WTC11 (cell line): ENCODE data around the gene MEGF8. TPM values are rescaled to one million over a fixed set of nuclear protein-coding genes. Genes with fewer than 3 reads are reported as not detected.

Source experiments
- ATAC-seq: fragments of 200-7000 bp; cut with Tn5 transposase; 2 replicates; pipeline ENCODE4 v1.10.0; 2021; ENCODE audit warnings: mild to moderate bottlenecking, moderate library complexity
- CTCF ChIA-PET: fragments of 300-600 bp; sonication (Branson Sonifier 250); formaldehyde crosslinking; loops from one replicate; lab custom pipeline; 2021; ENCODE audit warnings: antibody characterized with exemption; lab: Charles Lee
- POLR2A ChIA-PET: fragments of 350-600 bp; sonication (Branson Sonifier 250); formaldehyde crosslinking; loops from one replicate; lab custom pipeline; 2021; ENCODE audit warnings: antibody characterized with exemption; lab: Charles Lee
- DNase-seq: peaks from one replicate; pipeline ENCODE4 v3.0.0; 2021; ENCODE audit warnings: low spot score
- H3K27ac Mint-ChIP-seq: 2 replicates; pipeline ENCODE4 v1.8.0; 2021; ENCODE audit warnings: mixed read lengths
- H3K27me3 Mint-ChIP-seq: 2 replicates; pipeline ENCODE4 v1.8.0; 2021; ENCODE audit warnings: low read depth, mild to moderate bottlenecking, moderate library complexity, mixed read lengths
- H3K36me3 Mint-ChIP-seq: 2 replicates; pipeline ENCODE4 v1.8.0; 2021; ENCODE audit warnings: mixed read lengths
- H3K4me1 Mint-ChIP-seq: 2 replicates; pipeline ENCODE4 v1.8.0; 2022; ENCODE audit warnings: mixed read lengths
- H3K4me3 Mint-ChIP-seq: 2 replicates; pipeline ENCODE4 v1.8.0; 2021; ENCODE audit warnings: mild to moderate bottlenecking, moderate library complexity, mixed read lengths
- H3K9me3 Mint-ChIP-seq: 2 replicates; pipeline ENCODE4 v1.8.0; 2021; ENCODE audit warnings: mixed read lengths
- ATF6 ChIP-seq: sonication (generic); formaldehyde crosslinking; IDR thresholded peaks from 2 replicates; pipeline ENCODE4 v1.8.1; 2023; ENCODE audit warnings: mild to moderate bottlenecking, missing genetic modification reagents
- GABPB1 ChIP-seq: sonication (generic); formaldehyde crosslinking; IDR thresholded peaks from 2 replicates; pipeline ENCODE4 v1.8.1; 2023; ENCODE audit warnings: mild to moderate bottlenecking, missing genetic modification reagents
- GRHL2 ChIP-seq: fragments of 250-450 bp; sonication (Bioruptor Pico); IDR thresholded peaks from 2 replicates; pipeline ENCODE4 v1.8.0; 2022; ENCODE audit warnings: mild to moderate bottlenecking, moderate library complexity; ENCODE audit not compliant: insufficient replicate concordance, severe bottlenecking
- HMGA2 ChIP-seq: fragments of 250-450 bp; sonication (Bioruptor Pico); IDR thresholded peaks from 2 replicates; pipeline ENCODE4 v1.4.0; 2021; ENCODE audit warnings: mild to moderate bottlenecking, moderate library complexity
- NR3C1 ChIP-seq: sonication (generic); formaldehyde crosslinking; conservative IDR thresholded peaks from 2 replicates; pipeline ENCODE4 v1.8.1; 2023; ENCODE audit warnings: low read depth, mild to moderate bottlenecking, missing genetic modification reagents
- ZBTB43 ChIP-seq: sonication (generic); formaldehyde crosslinking; IDR thresholded peaks from 2 replicates; pipeline ENCODE4 v1.8.1; 2023; ENCODE audit warnings: mild to moderate bottlenecking, missing genetic modification reagents
- ZNF138 ChIP-seq: sonication (generic); formaldehyde crosslinking; conservative IDR thresholded peaks from 2 replicates; pipeline ENCODE4 v1.8.1; 2022; ENCODE audit warnings: mild to moderate bottlenecking, moderate library complexity, missing genetic modification reagents
- ZNF416 ChIP-seq: fragments of 250-450 bp; sonication (Bioruptor Pico); IDR thresholded peaks from 2 replicates; pipeline ENCODE4 v1.9.0; 2021; ENCODE audit warnings: mild to moderate bottlenecking, inconsistent platforms
- ZNF423 ChIP-seq: fragments of 250-450 bp; sonication (Bioruptor Pico); IDR thresholded peaks from 2 replicates; pipeline ENCODE4 v2.1.2; 2022; ENCODE audit warnings: mild to moderate bottlenecking, moderate library complexity
- ZNF425 ChIP-seq: fragments of 250-450 bp; sonication (Bioruptor Pico); conservative IDR thresholded peaks from 2 replicates; pipeline ENCODE4 v1.9.0; 2021; ENCODE audit warnings: mild to moderate bottlenecking
- ZNF532 ChIP-seq: fragments of 250-450 bp; sonication (Bioruptor Pico); IDR thresholded peaks from 2 replicates; pipeline ENCODE4 v1.9.0; 2021; ENCODE audit warnings: mild to moderate bottlenecking, borderline replicate concordance
- total RNA-seq: library from RNA; stranded (reverse); gene quantifications from 3 replicates; pipeline ENCODE4 v1.2.3, GENCODE V29; 2021
- TF ChIP-seq, protein P1 (sequence below): sonication (generic); formaldehyde crosslinking; IDR thresholded peaks from 2 replicates; pipeline ENCODE4 v1.8.0; 2023; ENCODE audit warnings: missing genetic modification reagents
- TF ChIP-seq, protein P2 (sequence below): sonication (generic); formaldehyde crosslinking; IDR thresholded peaks from 2 replicates; pipeline ENCODE4 v1.8.0; 2022; ENCODE audit warnings: mild to moderate bottlenecking, missing genetic modification reagents
- TF ChIP-seq, protein P3 (sequence below): sonication (generic); formaldehyde crosslinking; IDR thresholded peaks from 2 replicates; pipeline ENCODE4 v1.8.0; 2022; ENCODE audit warnings: mild to moderate bottlenecking, missing genetic modification reagents

MEGF8 gene
- total RNA-seq, 1 experiment from 2014 or later: 42.1 TPM

DNA sequence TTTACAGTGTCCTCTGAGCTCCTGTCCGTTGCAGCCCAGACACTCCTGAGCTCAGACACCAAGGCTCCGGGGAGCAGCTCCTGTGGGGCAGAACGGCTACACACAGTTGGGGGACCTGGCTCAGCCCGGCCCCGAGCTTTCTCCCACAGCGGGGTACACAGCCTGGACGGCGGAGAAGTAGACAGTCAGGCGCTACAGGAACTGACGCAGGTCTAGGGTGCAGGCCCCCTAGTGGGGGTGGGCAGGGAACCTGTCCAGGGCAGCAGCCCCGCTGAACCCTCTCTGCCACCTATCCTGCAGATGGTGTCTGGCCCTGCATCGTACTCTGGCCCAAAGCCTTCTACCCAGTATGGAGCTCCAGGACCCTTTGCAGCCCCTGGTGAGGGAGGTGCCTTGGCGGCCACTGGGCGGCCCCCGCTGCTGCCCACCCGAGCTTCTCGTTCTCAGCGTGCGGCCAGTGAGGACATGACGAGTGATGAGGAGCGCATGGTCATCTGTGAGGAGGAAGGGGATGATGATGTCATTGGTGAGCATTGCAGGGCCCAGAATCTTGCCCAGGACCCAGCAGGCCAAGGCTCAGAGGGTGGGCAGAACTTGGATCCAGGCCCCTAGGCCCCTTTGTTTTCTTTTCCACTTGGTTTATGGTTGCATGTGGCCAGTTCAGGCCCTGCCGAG is 36.4 kb upstream of the MEGF8 start:
- H3K36me3 Mint-ChIP-seq: peaks cover 21% of the 10 kb centered on the region

DNA sequence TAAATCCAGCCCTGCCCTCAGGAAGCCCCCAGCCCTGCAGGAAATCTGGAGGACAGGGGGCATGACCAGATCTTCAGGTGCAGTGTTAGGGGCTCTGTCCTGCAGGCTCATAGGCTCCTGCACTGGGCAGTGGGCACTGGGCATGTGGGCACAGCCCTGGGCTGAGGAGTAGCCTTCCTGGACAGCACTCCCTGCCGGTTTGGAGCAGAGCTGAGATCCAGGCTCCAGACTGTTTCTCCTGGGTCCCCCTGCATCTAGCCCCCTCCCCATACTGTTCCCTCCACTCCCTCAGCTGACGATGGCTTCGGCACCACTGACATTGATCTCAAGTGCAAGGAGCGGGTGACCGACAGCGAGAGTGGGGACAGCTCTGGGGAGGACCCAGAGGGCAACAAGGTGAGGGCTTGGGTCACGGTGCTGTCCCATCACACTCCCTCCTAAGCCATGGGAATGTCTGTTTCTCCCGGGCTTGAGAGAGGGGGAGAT is 35.8 kb upstream of the MEGF8 start:
- TF ChIP-seq, protein P1, sequence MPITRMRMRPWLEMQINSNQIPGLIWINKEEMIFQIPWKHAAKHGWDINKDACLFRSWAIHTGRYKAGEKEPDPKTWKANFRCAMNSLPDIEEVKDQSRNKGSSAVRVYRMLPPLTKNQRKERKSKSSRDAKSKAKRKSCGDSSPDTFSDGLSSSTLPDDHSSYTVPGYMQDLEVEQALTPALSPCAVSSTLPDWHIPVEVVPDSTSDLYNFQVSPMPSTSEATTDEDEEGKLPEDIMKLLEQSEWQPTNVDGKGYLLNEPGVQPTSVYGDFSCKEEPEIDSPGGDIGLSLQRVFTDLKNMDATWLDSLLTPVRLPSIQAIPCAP (CRISPR knock-in tag): no peak
- H3K27ac Mint-ChIP-seq: no peak overlapping the region
- ATAC-seq (no peak), DNase-seq (no peak)
- ChIA-PET CTCF (interaction anchor here (2.7 kb wide), 1 partner anchor 43 kb away, joined by 11 read pairs; no protein-coding TSS in a partner anchor), POLR2A (no interaction called here)
- H3K4me1 Mint-ChIP-seq: peaks cover 27% of the 10 kb centered on the region
- no peaks in the 10 kb centered on the region for H3K27me3 Mint-ChIP-seq
- no peak overlapping the region for H3K4me3 Mint-ChIP-seq
- H3K9me3 Mint-ChIP-seq: no peaks in the 10 kb centered on the region
- peaks cover 24% of the 10 kb centered on the region for H3K36me3 Mint-ChIP-seq

More for the DNA sequence above, 36.4 kb upstream of the MEGF8 start:
- no peak overlapping the region for H3K4me3 Mint-ChIP-seq
- CTCF ChIA-PET: interaction anchor here (1.0 to 1.4 kb wide), 3 partner anchors 10 to 46 kb away, joined by 3 to 4 read pairs (median 3); partner anchors contain the start of gene GSK3A
- H3K27me3 Mint-ChIP-seq: no peaks in the 10 kb centered on the region
- no peaks in the 10 kb centered on the region for H3K9me3 Mint-ChIP-seq
- H3K4me1 Mint-ChIP-seq: peaks cover 27% of the 10 kb centered on the region
- no peak for TF ChIP-seq ATF6
- no peak for ATAC-seq
- POLR2A ChIA-PET: no interaction called here
- DNase-seq: no peak
- H3K27ac Mint-ChIP-seq: no peak overlapping the region

DNA sequence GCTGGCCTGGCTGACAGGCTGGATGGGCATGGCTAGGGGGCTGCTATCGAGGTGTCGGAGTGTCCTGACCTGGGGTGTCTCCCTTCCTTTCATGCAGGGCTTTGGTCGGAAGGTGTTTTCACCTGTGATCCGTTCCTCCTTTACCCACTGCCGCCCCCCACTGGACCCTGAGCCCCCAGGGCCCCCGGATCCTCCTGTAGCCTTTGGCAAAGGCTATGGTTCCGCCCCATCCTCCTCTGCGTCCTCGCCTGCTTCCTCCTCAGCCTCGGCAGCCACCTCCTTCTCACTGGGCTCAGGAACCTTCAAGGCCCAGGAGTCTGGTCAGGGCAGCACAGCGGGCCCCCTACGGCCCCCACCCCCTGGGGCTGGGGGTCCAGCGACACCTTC is 35.3 kb upstream of the MEGF8 start:
- Mint-ChIP-seq H3K9me3 (no peaks in the 10 kb centered on the region), H3K36me3 (peaks cover 24% of the 10 kb centered on the region), H3K27ac (no peak overlapping the region), H3K27me3 (no peaks in the 10 kb centered on the region), H3K4me1 (peaks cover 22% of the 10 kb centered on the region), H3K4me3 (no peak overlapping the region)
- DNase-seq (no peak), ATAC-seq (no peak)
- ChIA-PET CTCF (interaction anchor here (0.8 to 2.7 kb wide), 4 partner anchors 8 to 181 kb away, joined by 3 to 11 read pairs (median 4); no protein-coding TSS in a partner anchor), POLR2A (no interaction called here)
- TF ChIP-seq, protein P2, sequence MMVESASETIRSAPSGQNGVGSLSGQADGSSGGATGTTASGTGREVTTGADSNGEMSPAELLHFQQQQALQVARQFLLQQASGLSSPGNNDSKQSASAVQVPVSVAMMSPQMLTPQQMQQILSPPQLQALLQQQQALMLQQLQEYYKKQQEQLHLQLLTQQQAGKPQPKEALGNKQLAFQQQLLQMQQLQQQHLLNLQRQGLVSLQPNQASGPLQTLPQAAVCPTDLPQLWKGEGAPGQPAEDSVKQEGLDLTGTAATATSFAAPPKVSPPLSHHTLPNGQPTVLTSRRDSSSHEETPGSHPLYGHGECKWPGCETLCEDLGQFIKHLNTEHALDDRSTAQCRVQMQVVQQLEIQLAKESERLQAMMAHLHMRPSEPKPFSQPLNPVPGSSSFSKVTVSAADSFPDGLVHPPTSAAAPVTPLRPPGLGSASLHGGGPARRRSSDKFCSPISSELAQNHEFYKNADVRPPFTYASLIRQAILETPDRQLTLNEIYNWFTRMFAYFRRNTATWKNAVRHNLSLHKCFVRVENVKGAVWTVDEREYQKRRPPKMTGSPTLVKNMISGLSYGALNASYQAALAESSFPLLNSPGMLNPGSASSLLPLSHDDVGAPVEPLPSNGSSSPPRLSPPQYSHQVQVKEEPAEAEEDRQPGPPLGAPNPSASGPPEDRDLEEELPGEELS (CRISPR knock-in tag): no peak
- TF ChIP-seq NR3C1: no peak
- no peak for TF ChIP-seq ZNF425
- TF ChIP-seq GRHL2 (CRISPR knock-in tag): no peak
- no peak for TF ChIP-seq HMGA2 (CRISPR knock-in tag)
- TF ChIP-seq, protein P3, sequence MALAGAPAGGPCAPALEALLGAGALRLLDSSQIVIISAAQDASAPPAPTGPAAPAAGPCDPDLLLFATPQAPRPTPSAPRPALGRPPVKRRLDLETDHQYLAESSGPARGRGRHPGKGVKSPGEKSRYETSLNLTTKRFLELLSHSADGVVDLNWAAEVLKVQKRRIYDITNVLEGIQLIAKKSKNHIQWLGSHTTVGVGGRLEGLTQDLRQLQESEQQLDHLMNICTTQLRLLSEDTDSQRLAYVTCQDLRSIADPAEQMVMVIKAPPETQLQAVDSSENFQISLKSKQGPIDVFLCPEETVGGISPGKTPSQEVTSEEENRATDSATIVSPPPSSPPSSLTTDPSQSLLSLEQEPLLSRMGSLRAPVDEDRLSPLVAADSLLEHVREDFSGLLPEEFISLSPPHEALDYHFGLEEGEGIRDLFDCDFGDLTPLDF (CRISPR knock-in tag): no peak
- TF ChIP-seq ZNF423: no peak
- no peak for TF ChIP-seq ZNF416 (CRISPR knock-in tag)
- no peak for TF ChIP-seq GABPB1
- no peak for TF ChIP-seq ZBTB43
- TF ChIP-seq ZNF138 (CRISPR knock-in tag): no peak
- no peak for TF ChIP-seq ZNF532 (CRISPR knock-in tag)
- TF ChIP-seq, protein P1 (CRISPR knock-in tag): no peak
